MM.1S (cell line): ENCODE data around the gene FANCD2OS.
"Not testable (repeated sequence)": the region's sequence is repeated elsewhere in the genome, so short reads cannot be mapped to it uniquely, and the experiment has no call there.

Experiments used
- DNase-seq: peaks from one replicate; pipeline ENCODE4 v3.0.0-alpha.2; 2015
- H2AFZ ChIP-seq: fragments of 300-600 bp; sonication (generic); 2 replicates; pipeline ENCODE4 v1.6.0; 2016; ENCODE audit warnings: antibody characterized with exemption, low read length
- H3F3A ChIP-seq: fragments of 300-600 bp; sonication (generic); 2 replicates; pipeline ENCODE4 v1.6.1; 2016; ENCODE audit warnings: mild to moderate bottlenecking, antibody characterized with exemption, low read length, moderate library complexity, mixed read lengths; ENCODE audit not compliant: insufficient read depth
- H3K27ac ChIP-seq: fragments of 300-600 bp; sonication (generic); 2 replicates; pipeline ENCODE4 v1.5.1; 2016; ENCODE audit warnings: mild to moderate bottlenecking, low read length
- H3K27me3 ChIP-seq: fragments of 300-600 bp; sonication (generic); replicated peaks from 2 replicates; pipeline ENCODE4 v1.6.0; 2016; ENCODE audit warnings: low read length; ENCODE audit not compliant: insufficient read depth
- H3K36me3 ChIP-seq: fragments of 300-600 bp; sonication (generic); replicated peaks from 2 replicates; pipeline ENCODE4 v1.6.1; 2016; ENCODE audit warnings: mild to moderate bottlenecking, low read length, mixed read lengths; ENCODE audit not compliant: insufficient read depth
- H3K4me1 ChIP-seq: fragments of 300-600 bp; sonication (generic); 2 replicates; pipeline ENCODE4 v1.6.1; 2016; ENCODE audit warnings: low read length, mixed read lengths
- H3K4me2 ChIP-seq: fragments of 300-600 bp; sonication (generic); 2 replicates; pipeline ENCODE4 v1.6.0; 2016; ENCODE audit warnings: low read depth, low read length
- H3K4me3 ChIP-seq: fragments of 300-600 bp; sonication (generic); 2 replicates; pipeline ENCODE4 v1.5.1; 2016; ENCODE audit warnings: low read length, mixed read lengths
- H3K79me2 ChIP-seq: fragments of 300-600 bp; sonication (generic); 2 replicates; pipeline ENCODE4 v1.6.1; 2016; ENCODE audit warnings: mixed run types, low read length, mixed read lengths
- H3K9ac ChIP-seq: fragments of 300-600 bp; sonication (generic); 2 replicates; pipeline ENCODE4 v1.6.1; 2016; ENCODE audit warnings: low read length, mixed read lengths
- H3K9me2 ChIP-seq: fragments of 300-600 bp; sonication (generic); replicated peaks from 2 replicates; pipeline ENCODE4 v1.6.1; 2016; ENCODE audit warnings: mild to moderate bottlenecking, low read length, mixed read lengths; ENCODE audit not compliant: insufficient read depth
- H3K9me3 ChIP-seq: fragments of 300-600 bp; sonication (generic); replicated peaks from 2 replicates; pipeline ENCODE4 v1.6.1; 2016; ENCODE audit warnings: mild to moderate bottlenecking, low read length, mixed read lengths; ENCODE audit not compliant: insufficient read depth
- H4K20me1 ChIP-seq: fragments of 300-600 bp; sonication (generic); 2 replicates; pipeline ENCODE4 v1.6.1; 2016; ENCODE audit warnings: mild to moderate bottlenecking, low read length, moderate library complexity, mixed read lengths; ENCODE audit not compliant: insufficient read depth
- CTCF ChIP-seq: fragments of 300-600 bp; sonication (generic); IDR thresholded peaks from 2 replicates; pipeline ENCODE4 v1.5.1; 2016; ENCODE audit warnings: antibody characterized with exemption, low read length, mixed read lengths
- EZH2 ChIP-seq: fragments of 300-600 bp; sonication (generic); optimal IDR thresholded peaks from 2 replicates; pipeline ENCODE3; 2017; ENCODE audit warnings: low read depth, mild to moderate bottlenecking, antibody characterized with exemption, low read length, mixed read lengths
- EZH2phosphoT487 ChIP-seq: fragments of 300-600 bp; sonication (generic); IDR thresholded peaks from 2 replicates; pipeline ENCODE4 v1.6.1; 2018; ENCODE audit warnings: antibody characterized with exemption, low read length

Gene FANCD2OS

GRCh38 chr3:10140996-10141546 lies 33.0 kb upstream of the FANCD2OS start:
- no peaks in the 10 kb centered on the region for H3F3A ChIP-seq
- H4K20me1 ChIP-seq: no peaks in the 10 kb centered on the region
- peaks cover 41% of the 10 kb centered on the region for H3K79me2 ChIP-seq
- no peaks in the 10 kb centered on the region for H3K9me2 ChIP-seq
- H3K27me3 ChIP-seq: no peaks in the 10 kb centered on the region
- H3K36me3 ChIP-seq: no peaks in the 10 kb centered on the region
- H2AFZ ChIP-seq: peak overlapping the region; percentile 77
- no peak for DNase-seq
- peak overlapping the region; percentile 74 for H3K4me3 ChIP-seq
- H3K9me3 ChIP-seq: no peaks in the 10 kb centered on the region
- peaks cover 11% of the 10 kb centered on the region; the same call in 1 of the 2 replicates for H3K4me1 ChIP-seq
- peak overlapping the region; percentile 80; the same call in 1 of the 2 replicates for H3K4me2 ChIP-seq
- H3K27ac ChIP-seq: no peak overlapping the region
- TF ChIP-seq EZH2phosphoT487: no peak
- TF ChIP-seq CTCF: no peak
- TF ChIP-seq EZH2: no peak
- peak overlapping the region; percentile 74; the same call in 1 of the 2 replicates for H3K9ac ChIP-seq

DNA sequence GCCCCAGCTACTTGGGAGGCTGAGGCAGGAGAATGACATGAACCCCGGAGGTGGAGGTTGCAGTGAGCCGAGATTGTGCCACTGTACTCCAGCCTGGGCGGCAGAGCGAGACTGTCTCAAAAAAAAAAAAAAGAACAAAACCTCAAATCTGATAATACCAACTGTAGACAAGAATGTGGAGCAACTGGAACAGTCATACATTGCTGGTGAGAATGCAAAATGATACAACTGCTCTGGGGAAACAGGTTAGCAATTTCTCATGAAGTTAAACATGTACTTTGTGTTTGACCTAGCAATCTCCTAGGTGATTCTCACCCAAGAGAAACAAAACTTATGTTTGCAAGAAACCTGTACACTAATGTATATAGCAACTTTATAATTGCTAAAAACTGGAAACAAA lies 29.1 kb upstream of the FANCD2OS start:
- no peaks in the 10 kb centered on the region for H4K20me1 ChIP-seq
- no peak for TF ChIP-seq EZH2
- no peak for TF ChIP-seq EZH2phosphoT487
- no peak for TF ChIP-seq CTCF
- H3K4me3 ChIP-seq: no peak overlapping the region
- no peaks in the 10 kb centered on the region for H3K27me3 ChIP-seq
- H3K4me2 ChIP-seq: no peak overlapping the region
- no peaks in the 10 kb centered on the region for H3K9me3 ChIP-seq
- H3F3A ChIP-seq: no peaks in the 10 kb centered on the region
- peaks cover 3% of the 10 kb centered on the region for H3K79me2 ChIP-seq
- DNase-seq: no peak
- no peaks in the 10 kb centered on the region for H3K4me1 ChIP-seq
- no peak overlapping the region for H2AFZ ChIP-seq
- no peak overlapping the region for H3K27ac ChIP-seq
- H3K9me2 ChIP-seq: no peaks in the 10 kb centered on the region
- no peaks in the 10 kb centered on the region for H3K36me3 ChIP-seq
- no peak overlapping the region for H3K9ac ChIP-seq

- no peak for DNase-seq
- no peak overlapping the region for H3K4me3 ChIP-seq
- H3K36me3 ChIP-seq: no peaks in the 10 kb centered on the region
- no peaks in the 10 kb centered on the region for H3K9me2 ChIP-seq
- TF ChIP-seq EZH2 (no peak), EZH2phosphoT487 (no peak), CTCF (no peak)
- H3K9me3 ChIP-seq: no peaks in the 10 kb centered on the region
- H3K79me2 ChIP-seq: no peaks in the 10 kb centered on the region
- H3K4me2 ChIP-seq: no peak overlapping the region
- H3K27ac ChIP-seq: no peak overlapping the region
- H3F3A ChIP-seq: no peaks in the 10 kb centered on the region
- no peaks in the 10 kb centered on the region for H3K27me3 ChIP-seq
- H3K9ac ChIP-seq: no peak overlapping the region
- no peaks in the 10 kb centered on the region for H4K20me1 ChIP-seq
- H2AFZ ChIP-seq: no peak overlapping the region
- no peaks in the 10 kb centered on the region for H3K4me1 ChIP-seq
These were observed 28.5 kb upstream of the FANCD2OS start for GRCh38 chr3:10136426-10137005.

DNA sequence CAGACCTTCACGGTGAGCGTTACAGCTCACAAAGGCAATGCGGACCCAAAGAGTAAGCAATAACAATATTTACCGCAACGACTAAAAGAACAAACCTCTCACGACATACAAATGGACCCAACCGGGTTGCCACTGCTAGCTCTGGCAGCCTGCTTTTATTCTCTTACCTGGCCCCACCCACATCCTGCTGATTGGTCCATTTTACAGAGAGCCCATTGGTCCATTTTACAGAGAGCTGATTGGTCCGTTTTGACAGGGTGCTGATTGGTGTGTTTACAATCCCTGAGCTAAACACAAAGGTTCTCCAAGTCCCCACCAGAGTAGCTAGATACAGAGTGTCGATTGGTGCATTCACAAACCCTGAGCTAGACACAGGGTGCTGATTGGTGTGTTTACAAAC lies 27.8 kb upstream of the FANCD2OS start:
- H3K79me2 ChIP-seq, H4K20me1 ChIP-seq, H3K27me3 ChIP-seq, H3K4me3 ChIP-seq, H3K9me2 ChIP-seq, DNase-seq, H3K4me1 ChIP-seq, H3K4me2 ChIP-seq, H3F3A ChIP-seq, H3K27ac ChIP-seq, H3K9me3 ChIP-seq, H2AFZ ChIP-seq, H3K36me3 ChIP-seq, H3K9ac ChIP-seq: not testable (repeated sequence)
